GM12878 (cell line): Measurements from ENCODE around the gene ERICH4. TPM values are rescaled to one million over a fixed set of nuclear protein-coding genes. Genes with fewer than 3 reads are reported as not detected.
A peak's percentile ranks its signal among the peaks of the same experiment; 100 is the strongest.

ENCODE experiments used
- ATAC-seq: fragments of 200-7000 bp; cut with Tn5 transposase; 3 replicates; pipeline ENCODE4 v1.9.1; 2020; ENCODE audit warnings: mild to moderate bottlenecking, moderate library complexity
- BruUV-seq: library from RNA; stranded (reverse); fragments of 400-500 nt; replicated peaks from 2 replicates; lab custom pipeline; 2021; lab: Mats Ljungman, UMichigan
- CTCF ChIA-PET: fragments of 300-600 bp; sonication (Branson Sonifier 250); formaldehyde crosslinking; extraction: SDS; loops from one replicate; lab custom pipeline; 2021; ENCODE audit warnings: inconsistent platforms; lab: Yijun Ruan, JAX
- POLR2A ChIA-PET: fragments of 350-600 bp; formaldehyde crosslinking; extraction: SDS; loops from one replicate; lab custom pipeline; 2021; ENCODE audit warnings: inconsistent platforms; lab: Charles Lee
- RAD21 ChIA-PET: fragments of 300-600 bp; sonication (Branson Sonifier 250); formaldehyde crosslinking; loops from one replicate; lab custom pipeline; 2023; ENCODE audit warnings: antibody characterized with exemption; ENCODE audit not compliant: unreplicated experiment; lab: Charles Lee
- SMC1A ChIA-PET: fragments of 300-600 bp; sonication (Branson Sonifier 250); formaldehyde crosslinking; loops from one replicate; lab custom pipeline; 2023; ENCODE audit not compliant: unreplicated experiment, uncharacterized antibody; lab: Charles Lee
- DNase-seq: peaks from one replicate; pipeline ENCODE4 v3.0.0-alpha.2; 2011; ENCODE audit warnings: low read depth, low spot score
- FAIRE-seq: peaks from 3 replicates; lab custom pipeline; 2011; peaks lifted over from hg19 to GRCh38; lab: Jason Lieb, UNC
- H2AFZ ChIP-seq: 2 replicates; pipeline ENCODE4 v1.6.0; 2011; ENCODE audit warnings: low read depth, low read length, control low read depth; ENCODE audit not compliant: control insufficient read depth
- H3K27ac ChIP-seq: 2 replicates; pipeline ENCODE4 v1.5.1; 2011; ENCODE audit warnings: control low read depth; ENCODE audit not compliant: control insufficient read depth, insufficient read depth
- H3K27me3 ChIP-seq, 2 experiments: replicated peaks in 1 of 2; 2 replicates each; pipeline versions ENCODE4 v1.6.0 to v1.6.1; 2011; ENCODE audit warnings: low read length in 1 of 2; ENCODE audit not compliant: control insufficient read depth in 2 of 2, insufficient read depth in 2 of 2
- H3K36me3 ChIP-seq, 2 experiments: 2 replicates each; pipeline ENCODE4 v1.5.1; 2011; ENCODE audit warnings: low read length in 1 of 2; ENCODE audit not compliant: control insufficient read depth in 2 of 2, insufficient read depth in 2 of 2
- H3K4me1 ChIP-seq: 2 replicates; pipeline ENCODE4 v1.6.1; 2011; ENCODE audit warnings: mild to moderate bottlenecking, low read length, moderate library complexity, mixed read lengths; ENCODE audit not compliant: control insufficient read depth, insufficient read depth
- H3K4me2 ChIP-seq: 2 replicates; pipeline ENCODE4 v1.6.0; 2011; ENCODE audit warnings: control low read depth; ENCODE audit not compliant: control insufficient read depth, insufficient read depth
- H3K4me3 ChIP-seq: fragments of 200-600 bp; sonication (generic); 2 replicates; pipeline ENCODE4 v1.5.1; 2016
- H3K79me2 ChIP-seq: 2 replicates; pipeline ENCODE4 v1.6.0; 2011; ENCODE audit warnings: low read length; ENCODE audit not compliant: control insufficient read depth, insufficient read depth
- H3K9ac ChIP-seq: 2 replicates; pipeline ENCODE4 v1.8.0; 2011; ENCODE audit warnings: low read length, control low read depth, mixed read lengths; ENCODE audit not compliant: control insufficient read depth, insufficient read depth
- H3K9me3 ChIP-seq: replicated peaks from 3 replicates; pipeline ENCODE4 v1.5.1; 2011; ENCODE audit warnings: mild to moderate bottlenecking, low read length; ENCODE audit not compliant: control insufficient read depth, insufficient read depth
- H4K20me1 ChIP-seq: 2 replicates; pipeline ENCODE4 v1.6.0; 2011; ENCODE audit not compliant: control insufficient read depth, insufficient read depth
- BCLAF1 ChIP-seq: fragments of 450-650 bp; IDR thresholded peaks from 2 replicates; pipeline ENCODE4 v1.6.1; 2017; ENCODE audit warnings: antibody characterized with exemption, mild to moderate bottlenecking, moderate library complexity
- ZBTB40 ChIP-seq: fragments of 450-650 bp; IDR thresholded peaks from 2 replicates; pipeline ENCODE4 v1.6.1; 2016; ENCODE audit warnings: mild to moderate bottlenecking, moderate library complexity, borderline replicate concordance
- WGBS: methylation state at CpG from one replicate; pipeline ENCODE4 v1.1.6; 2016; ENCODE audit warnings: low lambda C conversion rate; ENCODE audit not compliant: insufficient replicate concordance, insufficient coverage; ENCODE audit errors: missing lambda C conversion rate; 5-methylcytosine and 5-hydroxymethylcytosine counted together
- in situ Hi-C: fragments of 300-500 bp; cut with MboI; formaldehyde crosslinking; loops from 9 replicates; pipeline ENCODE4 v1.14.3; 2018; ENCODE audit warnings: mixed read lengths
- intact Hi-C: fragments of 100-400 bp; cut with micrococcal nuclease; formaldehyde crosslinking; loops from one replicate; pipeline ENCODE4 v1.14.2; 2022; ENCODE audit not compliant: unreplicated experiment
- polyA plus RNA-seq, 11 experiments: library from polyadenylated mRNA; depleted of rRNA in 4 of 11; unstranded in 6 of 11; stranded (reverse) in 5 of 11; fragments of >200 nt; fragmentation: Nextera tagmentation in 4 of 11; fragmentation: Illumina TruSeq in 1 of 11; extraction: Ambion mirVana in 4 of 11; extraction: Trizol in 1 of 11; gene quantifications; 1 replicate in 1 of 11; 2 replicates in 10 of 11; pipeline versions ENCODE4 v1.2.1 to v1.2.3, GENCODE V29; 2011 to 2016; ENCODE audit warnings: inconsistent platforms in 2 of 11, missing spikeins in 2 of 11, low read depth in 1 of 11
- total RNA-seq, 4 experiments: library from RNA; depleted of rRNA in 3 of 4; stranded (reverse); fragments of >200 nt in 3 of 4; fragmentation: Illumina TruSeq in 1 of 4; extraction: Trizol in 1 of 4; gene quantifications; 2 replicates each; pipeline versions ENCODE4 v1.2.1 to v1.2.3, GENCODE V29; 2013 to 2021

Gene ERICH4
- total and polyA plus RNA-seq, 10 of the 15 experiments (the other 5 are each of a cell fraction or from before 2014, with no cell fraction given) = not detected

- POLR2A ChIA-PET = interaction anchor here (0.8 to 1.4 kb wide), 3 partner anchors 11 to 41 kb away, joined by 3 to 6 read pairs (median 3); partner anchors contain the start of gene B9D2
- Histone ChIP-seq H3K27me3 (no peaks in the 10 kb centered on the region), H4K20me1 (no peaks in the 10 kb centered on the region), H3K36me3 (peaks cover 0 to 2% of the 10 kb centered on the region in 2 experiments; a peak in 1 of 4 replicates), H3K4me3 (peak overlapping the region; percentile 79), H3K4me2 (peak overlapping the region; percentile 89; the same call in 1 of the 2 replicates), H3K9me3 (no peaks in the 10 kb centered on the region), H3K4me1 (peaks cover 19% of the 10 kb centered on the region), H3K79me2 (peaks cover 54% of the 10 kb centered on the region), H3K27ac (peak overlapping the region; percentile 99), H3K9ac (peak overlapping the region; percentile 99), H2AFZ (peak overlapping the region; percentile 91)
- in situ Hi-C loops = no loop called here
- no peak for DNase-seq
- 1% methylated on average over 5 of the region's 5 CpGs for WGBS
- RAD21 ChIA-PET = no interaction called here
- no TSS peak for BruUV-seq
- FAIRE-seq = no peak
- ATAC-seq = no peak
- TF ChIP-seq BCLAF1 (no peak), ZBTB40 (no peak)
- CTCF ChIA-PET = interaction anchor here (1.4 kb wide), 1 partner anchor 42 kb away, joined by 3 read pairs; no protein-coding TSS in a partner anchor
- intact Hi-C loops = loop anchor here (5.0 kb wide), 1 partner anchor 136 kb away; the partner anchor contains the start of gene HNRNPUL1
- SMC1A ChIA-PET = interaction anchor here (1.3 kb wide), 1 partner anchor 10 kb away, joined by 5 read pairs; no protein-coding TSS in a partner anchor
These were observed 44.9 kb upstream of the ERICH4 start for GRCh38 chr19:41398050-41398418.
